ENCODE measurements around the gene CTBP1. TPM values are rescaled to one million over a fixed set of nuclear protein-coding genes. Genes with fewer than 3 reads are reported as not detected.

CTBP1 gene
- polyA plus RNA-seq, 4 donors = 106 to 172 (median 164) TPM

GRCh38 chr4:1250921-1251772 is 2.2 kb upstream of the CTBP1 start:
- DNase-seq (ENCODE audit: low read depth in 4 of 4, low spot score in 2 of 4) = no peak

GRCh38 chr4:1250527-1250812 is 1.5 kb upstream of the CTBP1 start:
- no peak for DNase-seq (ENCODE audit: low read depth in 4 of 4, low spot score in 2 of 4)

GRCh38 chr4:1249731-1250526 is 999 bp upstream of the CTBP1 start:
- no peak for DNase-seq (ENCODE audit: low read depth in 4 of 4, low spot score in 2 of 4)

- DNase-seq (ENCODE audit: low read depth in 4 of 4, low spot score in 2 of 4) = peak in 2 of 4 donors; percentile 74 to 78
Measured at GRCh38 chr4:1249148-1249730, 309 bp upstream of the CTBP1 start.

GRCh38 chr4:1247864-1248244 is 1.1 kb downstream of the CTBP1 start:
- DNase-seq (ENCODE audit: low read depth in 4 of 4, low spot score in 2 of 4) = no peak

GRCh38 chr4:1246901-1247863 is 1.7 kb downstream of the CTBP1 start:
- no peak for DNase-seq (ENCODE audit: low read depth in 4 of 4, low spot score in 2 of 4)

- DNase-seq (ENCODE audit: low read depth in 4 of 4, low spot score in 2 of 4) = no peak
Measured at GRCh38 chr4:1246111-1246881, 2.6 kb downstream of the CTBP1 start.

GRCh38 chr4:1245481-1246051 is 3.4 kb downstream of the CTBP1 start:
- DNase-seq (ENCODE audit: low read depth in 4 of 4, low spot score in 2 of 4) = no peak

GRCh38 chr4:1244978-1245471 is 3.9 kb downstream of the CTBP1 start:
- no peak for DNase-seq (ENCODE audit: low read depth in 4 of 4, low spot score in 2 of 4)

GRCh38 chr4:1244081-1244977 is 4.6 kb downstream of the CTBP1 start:
- DNase-seq (ENCODE audit: low read depth in 4 of 4, low spot score in 2 of 4) = no peak

GRCh38 chr4:1243451-1244080 is 5.4 kb downstream of the CTBP1 start:
- DNase-seq (ENCODE audit: low read depth in 4 of 4, low spot score in 2 of 4) = no peak

GRCh38 chr4:1242506-1243450 is 6.2 kb downstream of the CTBP1 start:
- DNase-seq (ENCODE audit: low read depth in 4 of 4, low spot score in 2 of 4) = no peak

- DNase-seq (ENCODE audit: low read depth in 4 of 4, low spot score in 2 of 4) = no peak
Measured at GRCh38 chr4:1241936-1242505, 6.9 kb downstream of the CTBP1 start.

- no peak for DNase-seq (ENCODE audit: low read depth in 4 of 4, low spot score in 2 of 4)
Measured at GRCh38 chr4:1241466-1241935, 7.4 kb downstream of the CTBP1 start.

GRCh38 chr4:1240721-1241465 is 8.0 kb downstream of the CTBP1 start:
- no peak for DNase-seq (ENCODE audit: low read depth in 4 of 4, low spot score in 2 of 4)

GRCh38 chr4:1239950-1240307 is 9.0 kb downstream of the CTBP1 start:
- no peak for DNase-seq (ENCODE audit: low read depth in 4 of 4, low spot score in 2 of 4)
